Naive thymus-derived CD4-positive, alpha-beta T cell (primary cell): ENCODE data around the gene SART1. TPM values are rescaled to one million over a fixed set of nuclear protein-coding genes. Genes with fewer than 3 reads are reported as not detected.

Source experiments
- ATAC-seq: fragments of 150-1000 bp; cut with Tn5 transposase; 2 replicates; pipeline ENCODE4 v1.10.0; 2021; ENCODE audit warnings: mild to moderate bottlenecking, moderate library complexity
- CTCF ChIA-PET: fragments of 350-600 bp; sonication (Branson Sonifier 250); formaldehyde crosslinking; loops from one replicate; lab custom pipeline; 2021; ENCODE audit warnings: antibody characterized with exemption; lab: Charles Lee
- POLR2A ChIA-PET: fragments of 350-600 bp; sonication (Branson Sonifier 250); formaldehyde crosslinking; loops from one replicate; lab custom pipeline; 2021; ENCODE audit warnings: antibody characterized with exemption, inconsistent platforms; lab: Charles Lee
- DNase-seq, 9 donors: peaks; one replicate each; pipeline versions ENCODE4 v3.0.0 to v3.0.0-alpha.2; 2020 to 2022; ENCODE audit warnings: mixed read lengths in 1 of 9
- H3K27ac ChIP-seq: one replicate; pipeline ENCODE4 v1.7.0; 2013; ENCODE audit warnings: mild to moderate bottlenecking, low read depth, low read length, moderate library complexity
- H3K27me3 ChIP-seq, 2 donors: one replicate each; pipeline ENCODE4 v1.7.0; 2013; ENCODE audit warnings: low read length in 2 of 2, mild to moderate bottlenecking in 2 of 2, moderate library complexity in 2 of 2; ENCODE audit not compliant: control insufficient read depth in 2 of 2, insufficient read depth in 2 of 2
- H3K36me3 ChIP-seq, 3 experiments: 1 replicate in 2 of 3; 2 replicates in 1 of 3; pipeline ENCODE4 v1.7.0; 2013; ENCODE audit warnings: low read length in 3 of 3, mild to moderate bottlenecking in 3 of 3, moderate library complexity in 1 of 3; ENCODE audit not compliant: insufficient read depth in 3 of 3, control insufficient read depth in 2 of 3
- H3K4me1 ChIP-seq, 2 donors: one replicate each; pipeline ENCODE4 v1.7.0; 2013; ENCODE audit warnings: low read length in 2 of 2, mild to moderate bottlenecking in 2 of 2, moderate library complexity in 1 of 2; ENCODE audit not compliant: control insufficient read depth in 2 of 2, insufficient read depth in 2 of 2
- H3K4me3 ChIP-seq: 2 replicates; pipeline ENCODE4 v1.7.0; 2013; ENCODE audit warnings: mild to moderate bottlenecking, low read length
- H3K9me3 ChIP-seq, 3 experiments: 1 replicate in 2 of 3; 2 replicates in 1 of 3; pipeline ENCODE4 v1.7.0; 2013; ENCODE audit warnings: low read length in 3 of 3; ENCODE audit not compliant: control insufficient read depth in 2 of 3
- H3K27ac Mint-ChIP-seq, 9 donors: one replicate each; pipeline ENCODE4 v1.8.0; 2020 to 2022; ENCODE audit warnings: mixed read lengths in 9 of 9, mild to moderate bottlenecking in 8 of 9, moderate library complexity in 5 of 9, inconsistent platforms in 2 of 9
- H3K27me3 Mint-ChIP-seq, 5 donors: one replicate each; pipeline ENCODE4 v1.8.0; 2021 to 2022; ENCODE audit warnings: mixed read lengths in 5 of 5, mild to moderate bottlenecking in 1 of 5
- H3K36me3 Mint-ChIP-seq, 5 donors: one replicate each; pipeline ENCODE4 v1.8.0; 2020 to 2022; ENCODE audit warnings: mixed read lengths in 5 of 5, mild to moderate bottlenecking in 3 of 5, inconsistent platforms in 1 of 5
- H3K4me1 Mint-ChIP-seq, 7 donors: one replicate each; pipeline ENCODE4 v1.8.0; 2020 to 2022; ENCODE audit warnings: mixed read lengths in 7 of 7, mild to moderate bottlenecking in 3 of 7, inconsistent platforms in 1 of 7
- H3K4me3 Mint-ChIP-seq, 10 donors: one replicate each; pipeline ENCODE4 v1.8.0; 2020 to 2022; ENCODE audit warnings: mild to moderate bottlenecking in 10 of 10, mixed read lengths in 10 of 10, moderate library complexity in 6 of 10, inconsistent platforms in 2 of 10
- H3K9me3 Mint-ChIP-seq, 11 donors: one replicate each; pipeline ENCODE4 v1.8.0; 2020 to 2022; ENCODE audit warnings: mixed read lengths in 11 of 11, mild to moderate bottlenecking in 4 of 11, inconsistent platforms in 1 of 11, moderate library complexity in 1 of 11
- intact Hi-C, 2 donors: fragments of 100-400 bp; cut with micrococcal nuclease; formaldehyde crosslinking; loops; one replicate each; pipeline ENCODE4 v1.15.1; 2023
- polyA plus RNA-seq, 2 donors: library from polyadenylated mRNA; unstranded; fragments of 300-500 nt; fragmentation: Illumina TruSeq; gene quantifications; one replicate each; pipeline ENCODE4 v1.2.3, GENCODE V29; 2021
- total RNA-seq, 6 experiments: library from RNA in 5 of 6; stranded (reverse) in 5 of 6; gene quantifications; 1 replicate in 5 of 6; 2 replicates in 1 of 6; pipeline ENCODE4 v1.2.3 and lab custom pipeline; 2021 to 2026

SART1 gene, protein sequence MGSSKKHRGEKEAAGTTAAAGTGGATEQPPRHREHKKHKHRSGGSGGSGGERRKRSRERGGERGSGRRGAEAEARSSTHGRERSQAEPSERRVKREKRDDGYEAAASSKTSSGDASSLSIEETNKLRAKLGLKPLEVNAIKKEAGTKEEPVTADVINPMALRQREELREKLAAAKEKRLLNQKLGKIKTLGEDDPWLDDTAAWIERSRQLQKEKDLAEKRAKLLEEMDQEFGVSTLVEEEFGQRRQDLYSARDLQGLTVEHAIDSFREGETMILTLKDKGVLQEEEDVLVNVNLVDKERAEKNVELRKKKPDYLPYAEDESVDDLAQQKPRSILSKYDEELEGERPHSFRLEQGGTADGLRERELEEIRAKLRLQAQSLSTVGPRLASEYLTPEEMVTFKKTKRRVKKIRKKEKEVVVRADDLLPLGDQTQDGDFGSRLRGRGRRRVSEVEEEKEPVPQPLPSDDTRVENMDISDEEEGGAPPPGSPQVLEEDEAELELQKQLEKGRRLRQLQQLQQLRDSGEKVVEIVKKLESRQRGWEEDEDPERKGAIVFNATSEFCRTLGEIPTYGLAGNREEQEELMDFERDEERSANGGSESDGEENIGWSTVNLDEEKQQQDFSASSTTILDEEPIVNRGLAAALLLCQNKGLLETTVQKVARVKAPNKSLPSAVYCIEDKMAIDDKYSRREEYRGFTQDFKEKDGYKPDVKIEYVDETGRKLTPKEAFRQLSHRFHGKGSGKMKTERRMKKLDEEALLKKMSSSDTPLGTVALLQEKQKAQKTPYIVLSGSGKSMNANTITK
- total RNA-seq: 100 to 1,000 TPM in 1 of 5 experiments, 10 to 100 TPM in 4; 65.9 to 102 (median 90.8) TPM
- polyA plus RNA-seq: 10 to 100 TPM; 27.9 to 66.6 TPM
- 114 reads per million, percentile 86 among the genes with 10 or more reads in this experiment for total RNA-seq (lab: John Stamatoyannopoulos, UW)

DNA sequence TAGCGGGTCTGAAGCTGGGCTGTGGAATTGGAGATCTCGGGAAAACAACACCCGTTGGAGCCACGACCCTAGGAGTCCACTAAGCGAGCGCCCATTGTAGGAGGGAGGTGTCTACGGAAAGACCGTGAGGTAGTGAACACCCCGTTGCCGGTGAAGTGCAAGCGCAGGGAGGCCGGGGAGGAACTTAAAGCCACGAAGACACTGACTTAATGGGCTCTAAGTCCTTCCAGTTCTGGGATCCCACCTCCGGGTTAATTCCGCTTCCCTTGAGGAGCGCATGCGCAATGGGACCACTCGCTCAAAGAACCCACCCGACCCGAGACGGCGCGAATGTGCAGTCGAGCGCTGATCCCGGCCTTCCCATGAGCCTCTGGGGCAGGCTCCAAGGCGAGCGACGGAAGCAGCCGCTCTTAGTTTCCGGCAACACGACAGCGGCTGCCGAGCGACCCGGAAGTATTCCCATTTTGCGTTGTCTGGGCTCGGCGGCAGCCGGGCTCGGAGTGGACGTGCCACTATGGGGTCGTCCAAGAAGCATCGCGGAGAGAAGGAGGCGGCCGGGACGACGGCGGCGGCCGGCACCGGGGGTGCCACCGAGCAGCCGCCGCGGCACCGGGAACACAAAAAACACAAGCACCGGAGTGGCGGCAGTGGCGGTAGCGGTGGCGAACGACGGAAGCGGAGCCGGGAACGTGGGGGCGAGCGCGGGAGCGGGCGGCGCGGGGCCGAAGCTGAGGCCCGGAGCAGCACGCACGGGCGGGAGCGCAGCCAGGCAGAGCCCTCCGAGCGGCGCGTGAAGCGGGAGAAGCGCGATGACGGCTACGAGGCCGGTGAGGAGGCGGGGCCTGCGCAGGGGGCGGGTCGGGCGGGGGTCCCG, at the start of gene SART1:
TSS of gene SART1 (plus strand) at position 468 of the 874 bp plus-strand sequence. CDS start at position 515, 47 bp downstream.
- Mint-ChIP-seq H3K27ac (peak within 1 kb of the TSS; percentile 96 to 99 (median 98)), H3K4me1 (peaks cover 23 to 63% (median 53%) of the 10 kb centered on the region in 7 donors), H3K36me3 (peaks cover 12 to 24% (median 18%) of the 10 kb centered on the region in 5 donors), H3K27me3 (no peaks in the 10 kb centered on the region), H3K9me3 (no peaks in the 10 kb centered on the region), H3K4me3 (peak within 1 kb of the TSS; percentile 93 to 99 (median 98))
- no peaks in the 10 kb centered on the region for H3K9me3 ChIP-seq
- peak within 1 kb of the TSS; percentile 96 for H3K27ac ChIP-seq
- ChIA-PET POLR2A (interaction anchor here (0.7 to 6.7 kb wide), 12 partner anchors 10 to 101 kb away, joined by 3 to 108 read pairs (median 4); partner anchors contain the start of genes C11orf68, CCDC85B, CFL1 and FIBP), CTCF (interaction anchor here (0.6 to 1.9 kb wide), 2 partner anchors 68 to 71 kb away, joined by 4 to 8 read pairs; partner anchors contain the start of gene CCDC85B)
- peaks cover 15 to 30% (median 19%) of the 10 kb centered on the region in 3 experiments for H3K36me3 ChIP-seq
- no peaks in the 10 kb centered on the region for H3K27me3 ChIP-seq
- peaks cover 27 to 37% of the 10 kb centered on the region in 2 donors for H3K4me1 ChIP-seq
- DNase-seq (peak; percentile 81 to 97 (median 94)), ATAC-seq (peak; percentile 96)
- intact Hi-C loops: loop anchor here (1.0 kb wide), 10 partner anchors 28 to 346 kb away; partner anchors contain the start of genes BANF1 (in 2 of the 2), C11orf68 (in 2 of the 2), DRAP1 (in 2 of the 2) and EIF1AD (in 2 of the 2)
- peak within 1 kb of the TSS; percentile 83 for H3K4me3 ChIP-seq

DNA sequence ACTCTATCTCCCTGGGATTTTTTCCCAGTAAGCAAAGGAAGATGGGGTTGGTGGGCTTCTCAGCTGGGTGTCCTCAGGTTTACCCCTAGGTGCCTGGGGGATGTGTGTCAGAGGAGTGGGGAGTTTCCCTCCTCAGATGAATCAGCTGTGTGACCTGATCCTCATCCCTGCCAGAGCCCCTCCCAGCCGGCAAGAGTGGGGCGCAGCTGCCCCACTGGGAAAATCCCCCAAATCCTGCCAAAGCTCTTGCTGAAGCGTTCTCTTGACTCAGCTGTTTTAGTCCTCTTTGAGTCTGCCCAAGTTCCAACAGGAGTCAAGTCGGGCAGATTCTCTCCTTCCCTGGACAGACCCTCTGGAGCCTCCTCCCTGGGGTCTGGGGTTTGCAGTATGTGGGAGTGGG, 48.7 kb upstream of the SART1 start:
- Mint-ChIP-seq H3K4me1 (peaks cover 23 to 35% (median 26%) of the 10 kb centered on the region in 7 donors), H3K9me3 (no peaks in the 10 kb centered on the region), H3K27me3 (peaks cover 0 to 8% (median 0%) of the 10 kb centered on the region in 5 donors), H3K27ac (no peak overlapping the region), H3K4me3 (no peak overlapping the region), H3K36me3 (peaks cover 0 to 16% (median 0%) of the 10 kb centered on the region in 5 donors)
- Histone ChIP-seq H3K27ac (no peak overlapping the region), H3K4me1 (peaks cover 11 to 13% of the 10 kb centered on the region in 2 donors), H3K36me3 (peaks cover 0 to 7% (median 0%) of the 10 kb centered on the region in 3 experiments), H3K4me3 (no peak overlapping the region), H3K27me3 (no peaks in the 10 kb centered on the region), H3K9me3 (no peaks in the 10 kb centered on the region)
- ChIA-PET POLR2A (interaction anchor here (2.3 to 3.3 kb wide), 2 partner anchors 12 to 23 kb away, joined by 7 to 18 read pairs; partner anchors contain the start of genes CCDC85B, FIBP and FOSL1), CTCF (no interaction called here)
- intact Hi-C loops: no loop called here
- ATAC-seq (no peak), DNase-seq (no peak)

DNA sequence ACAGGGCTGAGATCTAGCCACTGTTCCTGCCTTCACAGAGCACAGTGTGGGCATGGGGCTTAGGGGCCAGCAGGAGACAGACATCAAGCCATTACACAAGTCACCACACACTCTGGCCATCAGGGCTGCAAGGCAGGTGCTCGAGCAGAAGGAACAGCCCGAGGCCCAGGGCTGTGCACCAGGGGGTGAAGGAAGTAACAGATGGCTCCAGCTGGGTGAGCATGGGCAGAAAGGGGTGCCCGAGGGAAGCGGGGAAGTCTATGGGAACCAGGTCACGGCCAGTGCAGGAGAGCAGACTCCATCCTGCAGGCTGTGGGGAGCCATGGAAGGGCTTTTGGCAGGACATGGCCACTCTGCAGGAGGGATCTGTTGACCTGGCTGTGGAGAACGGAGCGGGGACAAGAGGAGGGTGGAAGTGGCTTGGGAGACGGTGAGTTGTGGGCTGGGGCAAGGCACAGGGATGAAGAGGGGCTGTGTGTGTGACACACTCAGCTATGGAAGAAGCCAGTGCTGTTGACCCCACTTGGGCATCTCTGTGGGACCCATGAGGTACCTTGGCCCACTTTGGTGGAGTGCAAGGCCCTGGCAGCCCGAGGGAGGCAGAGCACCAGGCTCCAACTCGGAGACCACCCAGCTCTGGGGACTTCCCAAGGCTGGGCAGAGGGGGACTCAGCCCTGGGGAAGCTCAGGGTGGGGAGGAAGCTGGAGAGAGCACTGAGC, 46.3 kb upstream of the SART1 start:
- H3K4me1 ChIP-seq: peaks cover 16 to 20% of the 10 kb centered on the region in 2 donors

DNA sequence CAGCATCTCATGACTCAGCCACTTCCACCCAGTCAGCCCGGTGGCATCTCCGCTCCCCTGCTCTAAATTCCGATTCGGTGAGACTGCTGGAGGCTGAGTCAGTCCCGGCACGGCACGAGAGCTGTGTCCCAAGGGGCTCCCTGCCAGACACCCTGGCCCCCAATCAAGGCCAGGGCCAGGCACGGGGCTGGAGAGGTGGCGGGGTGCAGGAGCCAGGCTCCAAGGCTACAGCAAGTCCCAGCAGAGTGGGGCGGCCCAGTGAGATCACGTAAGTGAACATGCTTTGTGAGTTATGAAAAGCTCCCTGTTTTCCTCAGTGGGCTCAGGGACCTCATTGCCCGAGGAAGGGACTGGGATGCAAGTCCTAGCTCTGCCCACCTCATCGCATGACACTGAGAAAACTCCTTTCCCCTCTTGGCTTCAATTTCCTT, 45.7 kb upstream of the SART1 start:
- intact Hi-C loops: no loop called here
- Histone ChIP-seq H3K4me1 (peaks cover 22 to 26% of the 10 kb centered on the region in 2 donors), H3K9me3 (no peaks in the 10 kb centered on the region), H3K27me3 (no peaks in the 10 kb centered on the region), H3K27ac (no peak overlapping the region), H3K4me3 (no peak overlapping the region), H3K36me3 (peaks cover 0 to 12% (median 0%) of the 10 kb centered on the region in 3 experiments)
- H3K4me3 Mint-ChIP-seq: peak overlapping the region in 2 of 10 donors; percentile 52 to 72
- H3K27me3 Mint-ChIP-seq: peaks cover 0 to 2% (median 0%) of the 10 kb centered on the region in 5 donors
- DNase-seq: no peak
- CTCF ChIA-PET: interaction anchor here (0.7 kb wide), 1 partner anchor 31 kb away, joined by 4 read pairs; no protein-coding TSS in a partner anchor
- peak overlapping the region in 2 of 9 donors; percentile 84 to 87 for H3K27ac Mint-ChIP-seq
- H3K4me1 Mint-ChIP-seq: peaks cover 24 to 42% (median 29%) of the 10 kb centered on the region in 7 donors
- POLR2A ChIA-PET: interaction anchor here (1.0 to 2.8 kb wide), 4 partner anchors 12 to 25 kb away, joined by 3 to 17 read pairs (median 4); partner anchors contain the start of gene CCDC85B
- H3K9me3 Mint-ChIP-seq: no peaks in the 10 kb centered on the region
- peaks cover 0 to 21% (median 0%) of the 10 kb centered on the region in 5 donors for H3K36me3 Mint-ChIP-seq
- no peak for ATAC-seq

More for the DNA sequence above, 46.3 kb upstream of the SART1 start:
- Histone ChIP-seq H3K9me3 (no peaks in the 10 kb centered on the region), H3K36me3 (peaks cover 0 to 7% (median 0%) of the 10 kb centered on the region in 3 experiments), H3K27ac (no peak overlapping the region), H3K27me3 (no peaks in the 10 kb centered on the region), H3K4me3 (no peak overlapping the region)
- Mint-ChIP-seq H3K27ac (peak overlapping the region in 6 of 9 donors; percentile 7 to 70 (median 32)), H3K4me1 (peaks cover 24 to 37% (median 27%) of the 10 kb centered on the region in 7 donors), H3K4me3 (peak overlapping the region in 7 of 10 donors; percentile 10 to 46 (median 29)), H3K36me3 (peaks cover 0 to 19% (median 0%) of the 10 kb centered on the region in 5 donors), H3K27me3 (peaks cover 0 to 2% (median 0%) of the 10 kb centered on the region in 5 donors), H3K9me3 (no peaks in the 10 kb centered on the region)
- intact Hi-C loops: no loop called here
- no peak for ATAC-seq
- DNase-seq: no peak
- ChIA-PET POLR2A (interaction anchor here (0.6 to 2.8 kb wide), 8 partner anchors 8 to 55 kb away, joined by 3 to 17 read pairs (median 3); partner anchors contain the start of genes CCDC85B and MUS81), CTCF (interaction anchor here (0.7 to 1.1 kb wide), 3 partner anchors 26 to 31 kb away, joined by 3 to 5 read pairs (median 4); no protein-coding TSS in a partner anchor)

DNA sequence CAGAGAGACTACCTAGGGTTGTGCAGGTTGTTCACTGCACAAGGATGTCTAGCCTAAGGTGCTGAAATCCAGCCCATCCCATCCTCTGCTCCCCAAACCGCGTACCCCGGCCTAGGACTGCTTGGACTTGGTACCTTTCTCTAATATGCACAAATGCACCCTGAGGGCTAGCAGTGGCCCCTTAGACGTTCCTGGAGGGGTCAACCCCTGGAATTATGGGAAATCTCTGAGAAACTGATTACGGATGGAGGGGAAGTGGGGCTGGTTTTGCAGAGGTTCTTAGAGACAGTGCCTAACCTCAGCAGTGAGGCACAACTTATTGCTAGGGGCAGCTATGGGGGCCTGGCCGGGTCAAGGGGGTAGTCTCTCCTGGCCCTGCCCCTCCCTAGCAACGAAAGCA, 45.1 kb upstream of the SART1 start:
- Mint-ChIP-seq H3K4me3 (peak overlapping the region; percentile 52 to 96 (median 88)), H3K27me3 (peaks cover 0 to 2% (median 0%) of the 10 kb centered on the region in 5 donors), H3K9me3 (no peaks in the 10 kb centered on the region), H3K27ac (peak overlapping the region in 6 of 9 donors; percentile 35 to 87 (median 75)), H3K4me1 (peaks cover 24 to 43% (median 29%) of the 10 kb centered on the region in 7 donors), H3K36me3 (peaks cover 0 to 21% (median 0%) of the 10 kb centered on the region in 5 donors)
- H3K27me3 ChIP-seq: no peaks in the 10 kb centered on the region
- no peak for DNase-seq
- intact Hi-C loops: no loop called here
- no peak overlapping the region for H3K27ac ChIP-seq
- peaks cover 0 to 18% (median 0%) of the 10 kb centered on the region in 3 experiments for H3K36me3 ChIP-seq
- CTCF ChIA-PET: interaction anchor here (0.7 kb wide), 1 partner anchor 32 kb away, joined by 4 read pairs; no protein-coding TSS in a partner anchor
- no peak overlapping the region for H3K4me3 ChIP-seq
- peaks cover 26 to 28% of the 10 kb centered on the region in 2 donors for H3K4me1 ChIP-seq
- POLR2A ChIA-PET: interaction anchor here (0.9 to 2.8 kb wide), 4 partner anchors 23 to 43 kb away, joined by 3 to 17 read pairs (median 4); partner anchors contain the start of gene CCDC85B
- no peaks in the 10 kb centered on the region for H3K9me3 ChIP-seq
- no peak for ATAC-seq
